ENCODE measurements around the gene SLC66A1. TPM values are rescaled to one million over a fixed set of nuclear protein-coding genes. Genes with fewer than 3 reads are reported as not detected.

SLC66A1 gene
- total RNA-seq, 2 experiments from 2014 or later, result 9.2 to 9.6 TPM

- Mint-ChIP-seq H3K27ac (no peak overlapping the region), H3K27me3 (no peaks in the 10 kb centered on the region), H3K4me1 (no peaks in the 10 kb centered on the region), H3K4me3 (no peak overlapping the region), H3K36me3 (peaks cover 3% of the 10 kb centered on the region), H3K9me3 (no peaks in the 10 kb centered on the region)
- POLR2A ChIA-PET, result no interaction called here
- no peak for ATAC-seq (ENCODE audit: low read depth)
- no peak for DNase-seq
These were observed 12.5 kb downstream of the SLC66A1 start for GRCh38 chr1:19324665-19324990.

- DNase-seq, result no peak
- Mint-ChIP-seq H3K27me3 (no peaks in the 10 kb centered on the region), H3K9me3 (no peaks in the 10 kb centered on the region), H3K36me3 (peaks cover 3% of the 10 kb centered on the region), H3K4me1 (no peaks in the 10 kb centered on the region), H3K27ac (no peak overlapping the region), H3K4me3 (no peak overlapping the region)
- POLR2A ChIA-PET, result no interaction called here
- no peak for ATAC-seq (ENCODE audit: low read depth)
These were observed 13.3 kb downstream of the SLC66A1 start for GRCh38 chr1:19325368-19325957.

- no peak overlapping the region for H3K27ac Mint-ChIP-seq
- no peaks in the 10 kb centered on the region for H3K4me1 Mint-ChIP-seq
- POLR2A ChIA-PET, result no interaction called here
- ATAC-seq (ENCODE audit: low read depth) (no peak), DNase-seq (no peak)
- no peak overlapping the region for H3K4me3 Mint-ChIP-seq
- peaks cover 2% of the 10 kb centered on the region for H3K36me3 Mint-ChIP-seq
- no peaks in the 10 kb centered on the region for H3K9me3 Mint-ChIP-seq
- no peaks in the 10 kb centered on the region for H3K27me3 Mint-ChIP-seq
These were observed 14.0 kb downstream of the SLC66A1 start for GRCh38 chr1:19325958-19326747.

- Mint-ChIP-seq H3K36me3 (no peaks in the 10 kb centered on the region), H3K9me3 (no peaks in the 10 kb centered on the region), H3K27ac (no peak overlapping the region), H3K27me3 (no peaks in the 10 kb centered on the region), H3K4me1 (no peaks in the 10 kb centered on the region), H3K4me3 (no peak overlapping the region)
- ATAC-seq (ENCODE audit: low read depth) (no peak), DNase-seq (no peak)
- POLR2A ChIA-PET, result no interaction called here
These were observed 14.6 kb downstream of the SLC66A1 start for GRCh38 chr1:19326748-19327065.

GRCh38 chr1:19327301-19327700 lies 15.2 kb downstream of the SLC66A1 start:
- ATAC-seq (ENCODE audit: low read depth), result no peak
- Mint-ChIP-seq H3K4me3 (no peak overlapping the region), H3K36me3 (no peaks in the 10 kb centered on the region), H3K4me1 (no peaks in the 10 kb centered on the region), H3K27me3 (no peaks in the 10 kb centered on the region), H3K9me3 (no peaks in the 10 kb centered on the region), H3K27ac (no peak overlapping the region)
- no peak for DNase-seq
- POLR2A ChIA-PET, result no interaction called here

- H3K27me3 Mint-ChIP-seq, result no peaks in the 10 kb centered on the region
- DNase-seq, result no peak
- POLR2A ChIA-PET, result no interaction called here
- H3K4me3 Mint-ChIP-seq, result no peak overlapping the region
- no peak overlapping the region for H3K27ac Mint-ChIP-seq
- no peaks in the 10 kb centered on the region for H3K36me3 Mint-ChIP-seq
- no peaks in the 10 kb centered on the region for H3K9me3 Mint-ChIP-seq
- no peak for ATAC-seq (ENCODE audit: low read depth)
- H3K4me1 Mint-ChIP-seq, result no peaks in the 10 kb centered on the region
These were observed 15.6 kb downstream of the SLC66A1 start for GRCh38 chr1:19327736-19328135.

- POLR2A ChIA-PET, result no interaction called here
- Mint-ChIP-seq H3K4me3 (no peak overlapping the region), H3K36me3 (no peaks in the 10 kb centered on the region), H3K27me3 (no peaks in the 10 kb centered on the region), H3K27ac (no peak overlapping the region), H3K9me3 (no peaks in the 10 kb centered on the region), H3K4me1 (no peaks in the 10 kb centered on the region)
- ATAC-seq (ENCODE audit: low read depth) (no peak), DNase-seq (no peak)
These were observed 16.4 kb downstream of the SLC66A1 start for GRCh38 chr1:19328486-19328885.

GRCh38 chr1:19329188-19329587 lies 17.1 kb downstream of the SLC66A1 start:
- Mint-ChIP-seq H3K9me3 (no peaks in the 10 kb centered on the region), H3K4me3 (no peak overlapping the region), H3K27ac (no peak overlapping the region), H3K36me3 (no peaks in the 10 kb centered on the region), H3K4me1 (no peaks in the 10 kb centered on the region), H3K27me3 (no peaks in the 10 kb centered on the region)
- no peak for ATAC-seq (ENCODE audit: low read depth)
- POLR2A ChIA-PET, result no interaction called here
- no peak for DNase-seq

- Mint-ChIP-seq H3K9me3 (no peaks in the 10 kb centered on the region), H3K27me3 (no peaks in the 10 kb centered on the region), H3K4me1 (no peaks in the 10 kb centered on the region), H3K36me3 (no peaks in the 10 kb centered on the region), H3K27ac (peak overlapping the region; percentile 42), H3K4me3 (no peak overlapping the region)
- POLR2A ChIA-PET, result interaction anchor here (0.6 to 1.0 kb wide), 2 partner anchors 16 to 17 kb away, joined by 3 read pairs; partner anchors contain the start of genes AKR7A2 and SLC66A1
- ATAC-seq (ENCODE audit: low read depth) (no peak), DNase-seq (no peak)
These were observed 17.5 kb downstream of the SLC66A1 start for GRCh38 chr1:19329611-19330010.

- POLR2A ChIA-PET, result interaction anchor here (0.6 to 1.0 kb wide), 2 partner anchors 15 to 18 kb away, joined by 3 read pairs; partner anchors contain the start of genes AKR7A2 and SLC66A1
- Mint-ChIP-seq H3K27ac (no peak overlapping the region), H3K27me3 (no peaks in the 10 kb centered on the region), H3K36me3 (no peaks in the 10 kb centered on the region), H3K9me3 (no peaks in the 10 kb centered on the region), H3K4me1 (no peaks in the 10 kb centered on the region), H3K4me3 (no peak overlapping the region)
- no peak for ATAC-seq (ENCODE audit: low read depth)
- DNase-seq, result no peak
These were observed 18.5 kb downstream of the SLC66A1 start for GRCh38 chr1:19330449-19331135.

GRCh38 chr1:19331262-19331878 lies 19.2 kb downstream of the SLC66A1 start:
- Mint-ChIP-seq H3K9me3 (no peaks in the 10 kb centered on the region), H3K27me3 (no peaks in the 10 kb centered on the region), H3K36me3 (no peaks in the 10 kb centered on the region), H3K4me1 (no peaks in the 10 kb centered on the region), H3K4me3 (no peak overlapping the region), H3K27ac (no peak overlapping the region)
- DNase-seq, result no peak
- peak; percentile 12 for ATAC-seq (ENCODE audit: low read depth)
- POLR2A ChIA-PET, result no interaction called here

GRCh38 chr1:19332832-19333231 lies 20.7 kb downstream of the SLC66A1 start:
- Mint-ChIP-seq H3K27ac (no peak overlapping the region), H3K4me1 (no peaks in the 10 kb centered on the region), H3K27me3 (no peaks in the 10 kb centered on the region), H3K9me3 (no peaks in the 10 kb centered on the region), H3K36me3 (peaks cover 3% of the 10 kb centered on the region), H3K4me3 (no peak overlapping the region)
- POLR2A ChIA-PET, result no interaction called here
- ATAC-seq (ENCODE audit: low read depth), result no peak
- no peak for DNase-seq

GRCh38 chr1:19333587-19334354 lies 21.6 kb downstream of the SLC66A1 start:
- H3K27ac Mint-ChIP-seq, result no peak overlapping the region
- H3K27me3 Mint-ChIP-seq, result no peaks in the 10 kb centered on the region
- ATAC-seq (ENCODE audit: low read depth) (no peak), DNase-seq (no peak)
- POLR2A ChIA-PET, result no interaction called here
- no peak overlapping the region for H3K4me3 Mint-ChIP-seq
- no peaks in the 10 kb centered on the region for H3K9me3 Mint-ChIP-seq
- H3K36me3 Mint-ChIP-seq, result peaks cover 3% of the 10 kb centered on the region
- no peaks in the 10 kb centered on the region for H3K4me1 Mint-ChIP-seq
